Measurements from ENCODE around the gene ANO7. TPM values are rescaled to one million over a fixed set of nuclear protein-coding genes. Genes with fewer than 3 reads are reported as not detected.

The ANO7 gene
- total and polyA plus RNA-seq, 2 of the 13 experiments (the other 11 are each of a cell fraction or from before 2014, with no cell fraction given), result 4.1 to 4.9 TPM

GRCh38 chr2:241271706-241272302 is 83.3 kb downstream of the ANO7 start (continued):
- TF ChIP-seq SNRNP70 (IDR thresholded peaks at IDR 0.05; ENCODE audit: low read depth, low read length) (no peak), ZNF777 (CRISPR knock-in tag; IDR thresholded peaks at IDR 0.05) (peak; percentile 44; the same call in 1 of the 2 replicates), UBTF (CRISPR knock-in tag; IDR thresholded peaks at IDR 0.05) (peak; percentile 46), KLF12 (CRISPR knock-in tag; IDR thresholded peaks at IDR 0.05; ENCODE audit: borderline replicate concordance) (0 out of 2 replicates have a peak, but pooled peaks have one; percentile 2), ZNF20 (CRISPR knock-in tag; IDR thresholded peaks at IDR 0.05) (no peak), ZNF816 (CRISPR knock-in tag; IDR thresholded peaks at IDR 0.05; ENCODE audit: borderline replicate concordance) (no peak; the same call in 1 of the 2 replicates), KAT8 (CRISPR knock-in tag; IDR thresholded peaks at IDR 0.05) (0 out of 2 replicates have a peak, but pooled peaks have one; percentile 6), SAP130 (CRISPR knock-in tag; IDR thresholded peaks at IDR 0.05; ENCODE audit: low read depth) (peak; percentile 87), ARID4A (CRISPR knock-in tag; IDR thresholded peaks at IDR 0.05; ENCODE audit: borderline replicate concordance) (peak; percentile 68; the same call in 1 of the 2 replicates), ZNF180 (CRISPR knock-in tag; IDR thresholded peaks at IDR 0.05; ENCODE audit: borderline replicate concordance, low read depth) (no peak), KDM3A (CRISPR knock-in tag; IDR thresholded peaks at IDR 0.05; ENCODE audit: low read depth) (no peak), NFYC (CRISPR knock-in tag; IDR thresholded peaks at IDR 0.05) (no peak), SNAPC5 (CRISPR knock-in tag; IDR thresholded peaks at IDR 0.05; ENCODE audit: borderline replicate concordance) (no peak), ZNF572 (CRISPR knock-in tag; IDR thresholded peaks at IDR 0.05) (no peak), RXRA (CRISPR knock-in tag; IDR thresholded peaks at IDR 0.05) (peak; percentile 49; the same call in 1 of the 2 replicates), YY1 (IDR thresholded peaks at IDR 0.05; ENCODE audit: insufficient read depth, insufficient replicate concordance, low read depth, low read length) (peak; percentile 17), FUBP1 (CRISPR knock-in tag; IDR thresholded peaks at IDR 0.05; ENCODE audit: borderline replicate concordance) (no peak), ZNF225 (CRISPR knock-in tag; IDR thresholded peaks at IDR 0.05) (0 out of 2 replicates have a peak, but pooled peaks have one; percentile 72), POLR2G (IDR thresholded peaks at IDR 0.05; ENCODE audit: low read depth, low read length) (peak; percentile 71), SNAI1 (CRISPR knock-in tag; IDR thresholded peaks at IDR 0.05; ENCODE audit: borderline replicate concordance) (peak; percentile 79; the same call in 1 of the 2 replicates), SRY (CRISPR knock-in tag; IDR thresholded peaks at IDR 0.05) (peak; percentile 77; the same call in 1 of the 2 replicates), DMAP1 (CRISPR knock-in tag; IDR thresholded peaks at IDR 0.05) (peak; percentile 91)
